IMR-90 (cell line): ENCODE measurements around the gene GABRB2. TPM values are rescaled to one million over a fixed set of nuclear protein-coding genes. Genes with fewer than 3 reads are reported as not detected.

Experiments
- ATAC-seq: fragments of 200-7000 bp; cut with Tn5 transposase; 2 replicates; pipeline ENCODE4 v1.9.1; 2020; ENCODE audit warnings: low read depth, mild to moderate bottlenecking, moderate library complexity
- BruUV-seq: library from RNA; stranded (reverse); fragments of 400-500 nt; replicated peaks from 2 replicates; lab custom pipeline; 2021; lab: Mats Ljungman, UMichigan
- CTCF ChIA-PET: fragments of 300-600 bp; formaldehyde crosslinking; extraction: SDS; loops from one replicate; lab custom pipeline; 2021; ENCODE audit warnings: antibody characterized with exemption; lab: Yijun Ruan, JAX
- POLR2A ChIA-PET: fragments of 300-600 bp; sonication (Branson Sonifier 250); formaldehyde crosslinking; loops from one replicate; lab custom pipeline; 2022; ENCODE audit warnings: antibody characterized with exemption; ENCODE audit not compliant: unreplicated experiment; lab: Charles Lee
- DNase-seq: peaks from one replicate; pipeline ENCODE4 v3.0.0; 2013
- H2AFZ ChIP-seq: replicated peaks from 2 replicates; pipeline ENCODE3; 2013; ENCODE audit warnings: low read length, mild to moderate bottlenecking; ENCODE audit not compliant: poor library complexity
- H2AK5ac ChIP-seq: 2 replicates; pipeline ENCODE4 v1.6.1; 2013; ENCODE audit warnings: low read depth, low read length, inconsistent platforms
- H2AK9ac ChIP-seq: replicated peaks from 2 replicates; pipeline ENCODE3; 2013; ENCODE audit warnings: mild to moderate bottlenecking, low read depth, low read length, moderate library complexity; ENCODE audit not compliant: poor library complexity
- H2BK120ac ChIP-seq: 2 replicates; pipeline ENCODE4 v1.6.1; 2013; ENCODE audit warnings: low read depth, low read length, inconsistent platforms
- H2BK15ac ChIP-seq: 3 replicates; pipeline ENCODE4 v1.6.1; 2013; ENCODE audit warnings: low read depth, low read length, inconsistent platforms
- H2BK20ac ChIP-seq: 2 replicates; pipeline ENCODE4 v1.6.1; 2013; ENCODE audit warnings: low read depth, mild to moderate bottlenecking, inconsistent platforms, low read length, moderate library complexity
- H2BK5ac ChIP-seq: 2 replicates; pipeline ENCODE4 v1.6.1; 2013; ENCODE audit warnings: mild to moderate bottlenecking, low read depth, low read length, inconsistent platforms; ENCODE audit not compliant: poor library complexity, severe bottlenecking
- H3K14ac ChIP-seq: replicated peaks from 2 replicates; pipeline ENCODE4 v1.6.1; 2013; ENCODE audit warnings: low read depth, low read length, inconsistent platforms
- H3K18ac ChIP-seq: 2 replicates; pipeline ENCODE4 v1.6.1; 2013; ENCODE audit warnings: low read depth, low read length, control low read depth
- H3K23ac ChIP-seq: 2 replicates; pipeline ENCODE4 v1.6.1; 2013; ENCODE audit warnings: low read depth, low read length, inconsistent platforms
- H3K27ac ChIP-seq: 2 replicates; pipeline ENCODE4 v1.5.1; 2013; ENCODE audit warnings: mild to moderate bottlenecking, control low read depth, low read length; ENCODE audit not compliant: insufficient read depth
- H3K27me3 ChIP-seq: 2 replicates; pipeline ENCODE4 v1.6.1; 2013; ENCODE audit warnings: low read length; ENCODE audit not compliant: control insufficient read depth, insufficient read depth
- H3K36me3 ChIP-seq: 2 replicates; pipeline ENCODE4 v1.6.1; 2013; ENCODE audit warnings: low read length, mixed read lengths; ENCODE audit not compliant: control insufficient read depth, insufficient read depth
- H3K4ac ChIP-seq: 2 replicates; pipeline ENCODE4 v1.6.1; 2013; ENCODE audit warnings: low read depth, low read length, inconsistent platforms
- H3K4me1 ChIP-seq: 2 replicates; pipeline ENCODE4 v1.6.1; 2013; ENCODE audit warnings: low read length, mixed read lengths; ENCODE audit not compliant: control insufficient read depth, insufficient read depth
- H3K4me2 ChIP-seq: 2 replicates; pipeline ENCODE4 v1.6.1; 2013; ENCODE audit warnings: low read depth, mild to moderate bottlenecking, control low read depth, low read length, moderate library complexity
- H3K4me3 ChIP-seq: 2 replicates; pipeline ENCODE4 v1.5.1; 2013; ENCODE audit warnings: low read depth, mild to moderate bottlenecking, control low read depth, low read length, moderate library complexity; ENCODE audit not compliant: insufficient read depth
- H3K56ac ChIP-seq: 2 replicates; pipeline ENCODE4 v1.6.1; 2013; ENCODE audit warnings: low read length, inconsistent platforms; ENCODE audit not compliant: insufficient read depth; ENCODE audit errors: extremely low read depth
- H3K79me1 ChIP-seq, 2 experiments: 2 replicates each; pipeline ENCODE4 v1.6.1; 2013; ENCODE audit warnings: low read length in 2 of 2, inconsistent platforms in 1 of 2, low read depth in 1 of 2
- H3K9ac ChIP-seq: 2 replicates; pipeline ENCODE4 v1.6.1; 2013; ENCODE audit warnings: low read depth, low read length, control low read depth
- H3K9me1 ChIP-seq: 2 replicates; pipeline ENCODE4 v1.6.1; 2013; ENCODE audit warnings: low read length, inconsistent platforms; ENCODE audit not compliant: insufficient read depth
- H3K9me3 ChIP-seq: 2 replicates; pipeline ENCODE4 v1.6.1; 2013; ENCODE audit warnings: low read length; ENCODE audit not compliant: control insufficient read depth, insufficient read depth
- H4K20me1 ChIP-seq: 2 replicates; pipeline ENCODE4 v1.6.1; 2013; ENCODE audit warnings: low read length, inconsistent platforms; ENCODE audit not compliant: insufficient read depth
- H4K5ac ChIP-seq: 2 replicates; pipeline ENCODE4 v1.6.1; 2013; ENCODE audit warnings: mild to moderate bottlenecking, low read depth, low read length, control low read depth
- H4K8ac ChIP-seq, 2 experiments: 2 replicates each; pipeline ENCODE4 v1.6.1; 2013; ENCODE audit warnings: low read depth in 2 of 2, low read length in 2 of 2, control low read depth in 1 of 2, inconsistent platforms in 1 of 2
- H4K91ac ChIP-seq: 2 replicates; pipeline ENCODE4 v1.6.1; 2013; ENCODE audit warnings: low read depth, low read length, inconsistent platforms; ENCODE audit not compliant: insufficient read depth
- BHLHE40 ChIP-seq: fragments of 150-350 bp; IDR thresholded peaks from 2 replicates; pipeline ENCODE4 v1.6.1; 2016; ENCODE audit warnings: mild to moderate bottlenecking, low read depth, low read length
- CEBPB ChIP-seq: IDR thresholded peaks from 2 replicates; pipeline ENCODE4 v1.6.1; 2012; ENCODE audit warnings: low read depth, low read length, improper control_type of control experiment
- FOS ChIP-seq: fragments of 150-350 bp; IDR thresholded peaks from 2 replicates; pipeline ENCODE4 v1.6.1; 2016; ENCODE audit warnings: low read depth, low read length
- MAFK ChIP-seq: IDR thresholded peaks from 2 replicates; pipeline ENCODE4 v1.6.1; 2012; ENCODE audit warnings: low read depth, low read length, improper control_type of control experiment
- MAZ ChIP-seq: IDR thresholded peaks from 2 replicates; pipeline ENCODE4 v1.6.1; 2012; ENCODE audit warnings: low read depth, mild to moderate bottlenecking, low read length, improper control_type of control experiment, moderate library complexity, borderline replicate concordance
- MXI1 ChIP-seq: IDR thresholded peaks from 2 replicates; pipeline ENCODE4 v1.6.1; 2012; ENCODE audit warnings: low read depth, mild to moderate bottlenecking, low read length, moderate library complexity, borderline replicate concordance
- NFE2L2 ChIP-seq: fragments of 150-350 bp; IDR thresholded peaks from 2 replicates; pipeline ENCODE4 v1.6.1; 2016; ENCODE audit warnings: low read depth, mild to moderate bottlenecking, low read length
- POLR2A ChIP-seq: IDR thresholded peaks from 2 replicates; pipeline ENCODE4 v1.6.1; 2012; ENCODE audit warnings: mild to moderate bottlenecking, low read depth, low read length
- RAD21 ChIP-seq: IDR thresholded peaks from 2 replicates; pipeline ENCODE4 v1.6.1; 2012; ENCODE audit warnings: low read length, improper control_type of control experiment
- RFX5 ChIP-seq: IDR thresholded peaks from 2 replicates; pipeline ENCODE4 v1.8.0; 2012; ENCODE audit warnings: low read depth, mild to moderate bottlenecking, low read length, moderate library complexity
- USF2 ChIP-seq: fragments of 150-350 bp; IDR thresholded peaks from 2 replicates; pipeline ENCODE4 v1.6.1; 2017; ENCODE audit warnings: mild to moderate bottlenecking, antibody characterized with exemption, low read length, low read depth
- dilution Hi-C: fragments of 300-500 bp; cut with HindIII; formaldehyde crosslinking; loops from one replicate; pipeline ENCODE4 v1.14.3; 2018; ENCODE audit warnings: low sequenced_read_pairs; ENCODE audit not compliant: unreplicated experiment
- in situ Hi-C: fragments of 300-500 bp; cut with MboI; formaldehyde crosslinking; loops from 3 replicates; pipeline ENCODE4 v1.14.3; 2019; ENCODE audit warnings: low sequenced_read_pairs, inconsistent platforms, mixed read lengths
- intact Hi-C: fragments of 100-400 bp; cut with micrococcal nuclease; formaldehyde crosslinking; loops from 2 replicates; pipeline ENCODE4 v1.10.0; 2022
- polyA plus RNA-seq, 3 experiments: library from polyadenylated mRNA; depleted of rRNA; stranded (reverse); fragments of >200 nt; gene quantifications; 2 replicates each; pipeline ENCODE4 v1.2.3, GENCODE V29; 2012; ENCODE audit warnings: low replicate concordance in 1 of 3
- total RNA-seq: library from RNA; depleted of rRNA; stranded (reverse); fragments of >200 nt; gene quantifications from 2 replicates; pipeline ENCODE4 v1.2.3, GENCODE V29; 2012

The GABRB2 gene
- total and polyA plus RNA-seq, 2 of the 4 experiments (the other 2 are of a cell fraction), result not detected

DNA sequence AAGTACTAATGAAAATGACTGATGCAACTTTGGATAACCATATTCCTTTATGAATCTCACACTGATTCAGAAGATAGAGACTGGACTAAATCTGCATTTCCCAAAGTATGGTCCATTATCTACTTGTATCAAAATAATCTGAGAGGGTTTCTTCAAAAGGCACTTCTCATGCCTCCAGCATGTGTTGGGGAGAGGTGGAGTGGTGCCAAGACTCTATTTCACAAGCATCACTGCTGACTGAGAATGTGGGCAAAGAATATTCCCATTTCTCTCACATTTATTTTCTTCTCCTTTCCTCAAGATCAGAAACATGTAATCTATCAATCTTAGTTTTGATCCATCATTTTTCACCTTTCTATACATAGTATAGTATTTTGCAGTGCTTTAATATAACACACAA lies 135.4 kb downstream of the GABRB2 start:
- no peak overlapping the region for H2AFZ ChIP-seq
- no peak overlapping the region for H2BK20ac ChIP-seq
- peaks cover 3% of the 10 kb centered on the region for H3K9me3 ChIP-seq
- no peak overlapping the region for H2BK15ac ChIP-seq
- intact Hi-C loops, result no loop called here
- ATAC-seq (no peak), DNase-seq (no peak)
- no peak overlapping the region for H3K56ac ChIP-seq
- dilution Hi-C loops, result no loop called here
- no peaks in the 10 kb centered on the region for H4K20me1 ChIP-seq
- H2AK9ac ChIP-seq, result no peak overlapping the region
- H3K79me1 ChIP-seq, result no peaks in the 10 kb centered on the region
- H3K4me3 ChIP-seq, result no peak overlapping the region
- H4K91ac ChIP-seq, result no peak overlapping the region
- no peaks in the 10 kb centered on the region for H3K36me3 ChIP-seq
- CTCF ChIA-PET, result no interaction called here
- in situ Hi-C loops, result no loop called here
- no peak overlapping the region for H3K14ac ChIP-seq
- H3K9ac ChIP-seq, result no peak overlapping the region
- no peaks in the 10 kb centered on the region for H3K9me1 ChIP-seq
- no TSS peak for BruUV-seq
- no peak overlapping the region for H2BK120ac ChIP-seq
- POLR2A ChIA-PET, result no interaction called here
- H4K8ac ChIP-seq, result no peak overlapping the region
- no peak overlapping the region for H3K4ac ChIP-seq
- no peaks in the 10 kb centered on the region for H3K4me1 ChIP-seq
- H2AK5ac ChIP-seq, result no peak overlapping the region
- H3K23ac ChIP-seq, result no peak overlapping the region
- H3K27me3 ChIP-seq, result no peaks in the 10 kb centered on the region
- no peak overlapping the region for H2BK5ac ChIP-seq
- H3K18ac ChIP-seq, result no peak overlapping the region
- no peak overlapping the region for H4K5ac ChIP-seq
- no peak overlapping the region for H3K4me2 ChIP-seq
- no peak overlapping the region for H3K27ac ChIP-seq
- TF ChIP-seq MXI1 (no peak), BHLHE40 (no peak), RAD21 (no peak), CEBPB (no peak), FOS (no peak), RFX5 (no peak), MAFK (no peak), MAZ (no peak), USF2 (no peak), NFE2L2 (no peak), POLR2A (no peak)
